ENCODE measurements around the gene DLGAP1.
A peak's percentile ranks its signal among the peaks of the same experiment; 100 is the strongest.

The DLGAP1 gene

GRCh38 chr18:3595369-3596273, 859.5 kb downstream of the DLGAP1 start (continued):
- no peak for TF ChIP-seq ZNF426 (tag by site-specific recombination; IDR thresholded peaks at IDR 0.05)
- TF ChIP-seq ZNF660 (tag by site-specific recombination; IDR thresholded peaks at IDR 0.05) = peak; percentile 46; the same call in 1 of the 2 replicates
- peak; percentile 51; the same call in 1 of the 2 replicates for TF ChIP-seq TSHZ1 (tag by site-specific recombination; IDR thresholded peaks at IDR 0.05; ENCODE audit: borderline replicate concordance)
- no peak for TF ChIP-seq SALL2 (tag by site-specific recombination; IDR thresholded peaks at IDR 0.05; ENCODE audit: borderline replicate concordance)
- TF ChIP-seq ZNF747 (tag by site-specific recombination; IDR thresholded peaks at IDR 0.05) = no peak
- TF ChIP-seq ZNF366 (tag by site-specific recombination; conservative IDR thresholded peaks at IDR 0.05) = peak; percentile 83
- no peak for TF ChIP-seq ZNF211 (tag by site-specific recombination; IDR thresholded peaks at IDR 0.05; ENCODE audit: low read depth)
- peak; percentile 70 for TF ChIP-seq KLF17 (tag by site-specific recombination; IDR thresholded peaks at IDR 0.05)
- no peak for TF ChIP-seq ZNF341 (tag by site-specific recombination; IDR thresholded peaks at IDR 0.05; ENCODE audit: low read depth)
- no peak for TF ChIP-seq ZNF596 (tag by site-specific recombination; IDR thresholded peaks at IDR 0.05)
- TF ChIP-seq ZNF776 (tag by site-specific recombination; IDR thresholded peaks at IDR 0.05; ENCODE audit: borderline replicate concordance) = no peak
- no peak for TF ChIP-seq ZNF830 (tag by site-specific recombination; IDR thresholded peaks at IDR 0.05; ENCODE audit: low read depth)
- TF ChIP-seq OSR2 (tag by site-specific recombination; IDR thresholded peaks at IDR 0.05) = peak; percentile 98
- TF ChIP-seq ZNF394 (tag by site-specific recombination; IDR thresholded peaks at IDR 0.05; ENCODE audit: borderline replicate concordance) = peak; percentile 81
- no peak for TF ChIP-seq ZNF112 (tag by site-specific recombination; IDR thresholded peaks at IDR 0.05)
- no peak for TF ChIP-seq HOXD13 (CRISPR knock-in tag; IDR thresholded peaks at IDR 0.05; ENCODE audit: borderline replicate concordance)
- TF ChIP-seq SCRT1 (tag by site-specific recombination; IDR thresholded peaks at IDR 0.05; ENCODE audit: borderline replicate concordance) = peak; percentile 99
- TF ChIP-seq SP7 (tag by site-specific recombination; IDR thresholded peaks at IDR 0.05) = peak; percentile 95
- TF ChIP-seq ZNF768 (tag by site-specific recombination; IDR thresholded peaks at IDR 0.05) = no peak
- no peak for TF ChIP-seq ZNF221 (tag by site-specific recombination; IDR thresholded peaks at IDR 0.05; ENCODE audit: borderline replicate concordance)
- no peak for TF ChIP-seq ZNF404 (tag by site-specific recombination; IDR thresholded peaks at IDR 0.05)
- TF ChIP-seq ZNF239 (tag by site-specific recombination; IDR thresholded peaks at IDR 0.05) = no peak
- no peak for TF ChIP-seq ZNF266 (tag by site-specific recombination; IDR thresholded peaks at IDR 0.05; ENCODE audit: low read depth)
- no peak for TF ChIP-seq HOXA7 (CRISPR knock-in tag; IDR thresholded peaks at IDR 0.05; ENCODE audit: borderline replicate concordance)
- peak; percentile 46; the same call in 1 of the 2 replicates for TF ChIP-seq ZNF501 (tag by site-specific recombination; IDR thresholded peaks at IDR 0.05)
- TF ChIP-seq ZNF184 (tag by site-specific recombination; IDR thresholded peaks at IDR 0.05) = peak; percentile 39; the same call in 1 of the 2 replicates
- TF ChIP-seq ZFP69B (tag by site-specific recombination; IDR thresholded peaks at IDR 0.05) = 0 out of 2 replicates have a peak, but pooled peaks have one; percentile 24
- TF ChIP-seq ZNF10 (tag by site-specific recombination; IDR thresholded peaks at IDR 0.05) = no peak
- TF ChIP-seq, protein P1, sequence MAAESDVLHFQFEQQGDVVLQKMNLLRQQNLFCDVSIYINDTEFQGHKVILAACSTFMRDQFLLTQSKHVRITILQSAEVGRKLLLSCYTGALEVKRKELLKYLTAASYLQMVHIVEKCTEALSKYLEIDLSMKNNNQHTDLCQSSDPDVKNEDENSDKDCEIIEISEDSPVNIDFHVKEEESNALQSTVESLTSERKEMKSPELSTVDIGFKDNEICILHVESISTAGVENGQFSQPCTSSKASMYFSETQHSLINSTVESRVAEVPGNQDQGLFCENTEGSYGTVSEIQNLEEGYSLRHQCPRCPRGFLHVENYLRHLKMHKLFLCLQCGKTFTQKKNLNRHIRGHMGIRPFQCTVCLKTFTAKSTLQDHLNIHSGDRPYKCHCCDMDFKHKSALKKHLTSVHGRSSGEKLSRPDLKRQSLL (tag by site-specific recombination; IDR thresholded peaks at IDR 0.05) = no peak
- no peak for TF ChIP-seq ZNF555 (tag by site-specific recombination; conservative IDR thresholded peaks at IDR 0.05)
- TF ChIP-seq MYNN (tag by site-specific recombination; IDR thresholded peaks at IDR 0.05; ENCODE audit: borderline replicate concordance) = no peak
- TF ChIP-seq MZF1 (tag by site-specific recombination; IDR thresholded peaks at IDR 0.05; ENCODE audit: borderline replicate concordance) = no peak
- TF ChIP-seq, protein P2, sequence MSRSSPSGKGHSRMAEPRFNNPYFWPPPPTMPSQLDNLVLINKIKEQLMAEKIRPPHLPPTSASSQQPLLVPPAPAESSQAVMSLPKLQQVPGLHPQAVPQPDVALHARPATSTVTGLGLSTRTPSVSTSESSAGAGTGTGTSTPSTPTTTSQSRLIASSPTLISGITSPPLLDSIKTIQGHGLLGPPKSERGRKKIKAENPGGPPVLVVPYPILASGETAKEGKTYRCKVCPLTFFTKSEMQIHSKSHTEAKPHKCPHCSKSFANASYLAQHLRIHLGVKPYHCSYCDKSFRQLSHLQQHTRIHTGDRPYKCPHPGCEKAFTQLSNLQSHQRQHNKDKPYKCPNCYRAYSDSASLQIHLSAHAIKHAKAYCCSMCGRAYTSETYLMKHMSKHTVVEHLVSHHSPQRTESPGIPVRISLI (tag by site-specific recombination; IDR thresholded peaks at IDR 0.05) = 0 out of 2 replicates have a peak, but pooled peaks have one; percentile 34
- TF ChIP-seq ZNF16 (tag by site-specific recombination; IDR thresholded peaks at IDR 0.05; ENCODE audit: low read depth) = no peak
